H1 (cell line): ENCODE data around the gene ZNRF3. TPM values are rescaled to one million over a fixed set of nuclear protein-coding genes. Genes with fewer than 3 reads are reported as not detected.

Experiments
- CTCF ChIA-PET: fragments of 300-600 bp; sonication (Branson Sonifier 250); formaldehyde crosslinking; loops from one replicate; lab custom pipeline; 2021; ENCODE audit not compliant: partially characterized antibody; lab: Charles Lee
- POLR2A ChIA-PET: fragments of 300-600 bp; sonication (Branson Sonifier 250); formaldehyde crosslinking; loops from one replicate; lab custom pipeline; 2021; ENCODE audit warnings: inconsistent platforms; ENCODE audit not compliant: partially characterized antibody; lab: Charles Lee
- DNase-seq, 2 experiments: peaks; one replicate each; pipeline versions ENCODE4 v3.0.0 to v3.0.0-alpha.2; 2010 to 2022; ENCODE audit warnings: low spot score in 2 of 2, low read depth in 1 of 2, mixed read lengths in 1 of 2
- FAIRE-seq: peaks from 2 replicates; lab custom pipeline; 2011; peaks lifted over from hg19 to GRCh38; lab: Jason Lieb, UNC
- H2AFZ ChIP-seq: 2 replicates; pipeline ENCODE4 v1.8.1; 2012; ENCODE audit warnings: low read length, inconsistent platforms
- H2AK5ac ChIP-seq: 2 replicates; pipeline ENCODE4 v1.6.1; 2013; ENCODE audit warnings: low read depth, low read length
- H2BK120ac ChIP-seq: replicated peaks from 2 replicates; pipeline ENCODE3; 2013; ENCODE audit warnings: low read depth, low read length, inconsistent platforms
- H2BK12ac ChIP-seq: 2 replicates; pipeline ENCODE4 v1.6.1; 2013; ENCODE audit warnings: low read depth, low read length
- H2BK15ac ChIP-seq: 2 replicates; pipeline ENCODE4 v1.6.1; 2013; ENCODE audit warnings: low read length
- H2BK20ac ChIP-seq: 2 replicates; pipeline ENCODE4 v1.6.1; 2013; ENCODE audit warnings: low read length
- H2BK5ac ChIP-seq: 2 replicates; pipeline ENCODE4 v1.6.1; 2013; ENCODE audit warnings: low read depth, low read length
- H3K14ac ChIP-seq: 2 replicates; pipeline ENCODE4 v1.6.1; 2013; ENCODE audit warnings: inconsistent platforms; ENCODE audit not compliant: insufficient read length
- H3K18ac ChIP-seq: 2 replicates; pipeline ENCODE4 v1.6.1; 2013; ENCODE audit warnings: low read length; ENCODE audit errors: extremely low read depth
- H3K23ac ChIP-seq: 2 replicates; pipeline ENCODE4 v1.6.1; 2013; ENCODE audit warnings: inconsistent platforms; ENCODE audit not compliant: insufficient read length
- H3K23me2 ChIP-seq: 2 replicates; pipeline ENCODE4 v1.6.1; 2013; ENCODE audit warnings: low read depth, low read length
- H3K27ac ChIP-seq: 2 replicates; pipeline ENCODE4 v1.6.1; 2011; ENCODE audit warnings: low read depth, low read length, inconsistent platforms
- H3K27me3 ChIP-seq, 4 experiments: replicated peaks in 1 of 4; 1 replicate in 1 of 4; 2 replicates in 3 of 4; pipeline versions ENCODE4 v1.6.1 to v1.8.1; 2011 to 2013; ENCODE audit warnings: low read length in 3 of 4, mild to moderate bottlenecking in 3 of 4, inconsistent platforms in 2 of 4, mixed read lengths in 2 of 4, moderate library complexity in 1 of 4; ENCODE audit not compliant: control insufficient read depth in 3 of 4, insufficient read depth in 3 of 4; ENCODE audit errors: extremely low read depth in 1 of 4
- H3K36me3 ChIP-seq, 4 experiments: 2 replicates each; pipeline versions ENCODE4 v1.6.1 to v1.8.1; 2011 to 2013; ENCODE audit warnings: mild to moderate bottlenecking in 4 of 4, low read length in 3 of 4, moderate library complexity in 2 of 4, control low read depth in 1 of 4, inconsistent platforms in 1 of 4; ENCODE audit not compliant: insufficient read depth in 4 of 4, control insufficient read depth in 2 of 4
- H3K4ac ChIP-seq: replicated peaks from 2 replicates; pipeline ENCODE3; 2013; ENCODE audit warnings: low read length, low read depth, mixed read lengths, inconsistent platforms; ENCODE audit not compliant: insufficient read length
- H3K4me1 ChIP-seq, 4 experiments: replicated peaks in 1 of 4; 1 replicate in 1 of 4; 2 replicates in 3 of 4; pipeline versions ENCODE4 v1.6.1 to v1.8.1; 2011 to 2013; ENCODE audit warnings: low read length in 3 of 4, inconsistent platforms in 2 of 4, mixed read lengths in 1 of 4; ENCODE audit not compliant: insufficient read depth in 4 of 4, control insufficient read depth in 3 of 4
- H3K4me2 ChIP-seq, 2 experiments: 2 replicates each; pipeline versions ENCODE4 v1.6.1 to v1.8.1; 2011 to 2013; ENCODE audit warnings: low read depth in 2 of 2, low read length in 2 of 2, control low read depth in 1 of 2, inconsistent platforms in 1 of 2, mild to moderate bottlenecking in 1 of 2; ENCODE audit not compliant: insufficient read depth in 1 of 2
- H3K4me3 ChIP-seq, 4 experiments: fragments of 200-600, 300-600 bp in 1 of 4; sonication (generic), shearing (Covaris generic), sonication (Bioruptor Twin) in 1 of 4; 2 replicates each; pipeline versions ENCODE4 v1.5.1 to v1.8.1; 2011 to 2016; ENCODE audit warnings: low read length in 4 of 4, low read depth in 3 of 4, control low read depth in 2 of 4, inconsistent platforms in 2 of 4, mild to moderate bottlenecking in 2 of 4, mixed read lengths in 1 of 4, moderate library complexity in 1 of 4; ENCODE audit not compliant: insufficient read depth in 2 of 4; ENCODE audit errors: extremely low read depth in 1 of 4
- H3K56ac ChIP-seq: replicated peaks from 2 replicates; pipeline ENCODE3; 2013; ENCODE audit warnings: low read depth, mild to moderate bottlenecking, mixed read lengths, low read length, inconsistent platforms; ENCODE audit not compliant: insufficient read length
- H3K79me1 ChIP-seq: 2 replicates; pipeline ENCODE4 v1.6.1; 2013; ENCODE audit warnings: low read depth, low read length, control low read depth
- H3K79me2 ChIP-seq, 2 experiments: 2 replicates each; pipeline versions ENCODE4 v1.6.1 to v1.8.1; 2012 to 2013; ENCODE audit warnings: low read length in 2 of 2, mild to moderate bottlenecking in 2 of 2, inconsistent platforms in 1 of 2; ENCODE audit not compliant: insufficient read depth in 2 of 2, control insufficient read depth in 1 of 2
- H3K9ac ChIP-seq, 4 experiments: replicated peaks in 1 of 4; 1 replicate in 1 of 4; 2 replicates in 3 of 4; pipeline versions ENCODE4 v1.6.1 to v1.8.1; 2011 to 2013; ENCODE audit warnings: low read depth in 3 of 4, low read length in 3 of 4, control low read depth in 2 of 4, mild to moderate bottlenecking in 2 of 4, moderate library complexity in 2 of 4, inconsistent platforms in 1 of 4; ENCODE audit errors: extremely low read depth in 1 of 4
- H3K9me3 ChIP-seq, 2 experiments: 2 replicates each; pipeline versions ENCODE4 v1.6.1 to v1.8.1; 2012 to 2013; ENCODE audit warnings: mild to moderate bottlenecking in 2 of 2, moderate library complexity in 2 of 2, control low read depth in 1 of 2, inconsistent platforms in 1 of 2, low read depth in 1 of 2, low read length in 1 of 2, mixed read lengths in 1 of 2; ENCODE audit not compliant: insufficient read depth in 2 of 2
- H4K20me1 ChIP-seq, 2 experiments: replicated peaks in 1 of 2; 2 replicates each; pipeline versions ENCODE3 to v1.8.1; 2011 to 2013; ENCODE audit warnings: inconsistent platforms in 2 of 2, low read length in 2 of 2, mild to moderate bottlenecking in 1 of 2; ENCODE audit not compliant: insufficient read depth in 2 of 2, control insufficient read depth in 1 of 2
- H4K5ac ChIP-seq: 2 replicates; pipeline ENCODE4 v1.6.1; 2013; ENCODE audit warnings: low read length, low read depth, mixed read lengths, inconsistent platforms; ENCODE audit not compliant: insufficient read length
- H4K8ac ChIP-seq: 2 replicates; pipeline ENCODE4 v1.8.0; 2013; ENCODE audit warnings: mild to moderate bottlenecking, moderate library complexity, low read length, inconsistent platforms; ENCODE audit not compliant: insufficient read depth; ENCODE audit errors: extremely low read depth
- H4K91ac ChIP-seq: replicated peaks from 2 replicates; pipeline ENCODE3; 2013; ENCODE audit warnings: low read length, mixed read lengths, inconsistent platforms; ENCODE audit not compliant: insufficient read length
- CHD1 ChIP-seq: IDR thresholded peaks from 2 replicates; pipeline ENCODE4 v1.6.1; 2012; ENCODE audit warnings: low read depth, low read length, improper control_type of control experiment
- SP2 ChIP-seq: IDR thresholded peaks from 2 replicates; pipeline ENCODE4 v1.6.1; 2012; ENCODE audit warnings: mild to moderate bottlenecking, low read length, inconsistent platforms
- WGBS, 2 experiments: shearing (Covaris generic) in 1 of 2; methylation state at CpG; one replicate each; pipeline versions ENCODE4 v1.1.6 to v1.1.7; 2013 to 2015; ENCODE audit warnings: low lambda C conversion rate in 2 of 2, mixed read lengths in 2 of 2, inconsistent platforms in 1 of 2, low coverage in 1 of 2, missing lambda C conversion rate in 1 of 2; ENCODE audit not compliant: insufficient replicate concordance in 2 of 2, insufficient coverage in 1 of 2, insufficient read length in 1 of 2; ENCODE audit errors: extremely low coverage in 1 of 2, missing lambda C conversion rate in 1 of 2; 5-methylcytosine and 5-hydroxymethylcytosine counted together
- polyA plus RNA-seq, 7 experiments: library from polyadenylated mRNA; depleted of rRNA in 3 of 7; stranded (reverse) in 5 of 7; unstranded in 2 of 7; fragments of >200 nt in 5 of 7; fragments of 200-250 nt in 2 of 7; gene quantifications; 1 replicate in 5 of 7; 2 replicates in 1 of 7; 4 replicates in 1 of 7; pipeline versions ENCODE4 v1.2.1 to v1.2.3, GENCODE V29; 2011 to 2013; ENCODE audit warnings: missing spikeins in 2 of 7, mixed read lengths in 2 of 7
- total RNA-seq: library from RNA; stranded (reverse); fragmentation: NEBNext Ultra II Directional; extraction: Animal tissue kit (Norgen Biotek cat#: 25700); gene quantifications from 2 replicates; pipeline ENCODE4 v1.2.1, GENCODE V29; 2021

The ZNRF3 gene
- total and polyA plus RNA-seq, 2 of the 8 experiments (the other 6 are each of a cell fraction or from before 2014, with no cell fraction given) = 14.1 to 21.7 TPM

- Histone ChIP-seq H3K56ac (no peak overlapping the region), H2BK15ac (no peak overlapping the region), H3K36me3 (no peaks in the 10 kb centered on the region), H3K9ac (no peak overlapping the region), H3K27ac (no peak overlapping the region), H3K79me1 (peaks cover 6% of the 10 kb centered on the region; the same call in 1 of the 2 replicates), H3K4me1 (peaks cover 3 to 20% (median 5%) of the 10 kb centered on the region in 4 experiments), H3K23ac (no peak overlapping the region), H4K8ac (no peak overlapping the region), H3K4me2 (no peak overlapping the region), H3K79me2 (peaks cover 4 to 79% of the 10 kb centered on the region in 2 experiments; a peak in 3 of 4 replicates), H2AFZ (no peak overlapping the region), H3K4ac (no peak overlapping the region), H3K18ac (no peak overlapping the region), H4K5ac (no peak overlapping the region), H3K14ac (no peak overlapping the region), H2BK12ac (no peak overlapping the region), H2BK120ac (no peak overlapping the region), H3K9me3 (no peaks in the 10 kb centered on the region), H4K20me1 (peaks cover 5 to 6% of the 10 kb centered on the region in 2 experiments), H4K91ac (no peak overlapping the region), H3K27me3 (no peaks in the 10 kb centered on the region), H3K4me3 (no peak overlapping the region), H2AK5ac (no peak overlapping the region), H2BK20ac (no peak overlapping the region), H2BK5ac (no peak overlapping the region), H3K23me2 (no peaks in the 10 kb centered on the region)
- 93% methylated on average over 6 of the region's 6 CpGs; no CpG with 5 or more reads in 1 of the 2 experiments for WGBS, 2 experiments
- CTCF ChIA-PET = interaction anchor here (0.8 to 1.4 kb wide), 3 partner anchors 9 to 21 kb away, joined by 3 to 4 read pairs (median 4); no protein-coding TSS in a partner anchor
- POLR2A ChIA-PET = no interaction called here
- DNase-seq (no peak), FAIRE-seq (no peak)
- TF ChIP-seq CHD1 (no peak), SP2 (no peak)
Observed at GRCh38 chr22:28967163-28967665, 83.8 kb downstream of the ZNRF3 start.
